Stimulated activated CD8-positive, alpha-beta memory T cell treated with anti-CD3 and anti-CD28 coated beads, Interleukin-12 subunit alpha, Interleukin-12 subunit beta, amount 100 ng/mL, for 24 hours (primary cell): ENCODE data around the gene EMC10.

Source experiments
- DNase-seq: peaks from one replicate; pipeline ENCODE4 v3.0.0-alpha.2; 2020; ENCODE audit errors: extremely low read depth

EMC10 gene

DNA sequence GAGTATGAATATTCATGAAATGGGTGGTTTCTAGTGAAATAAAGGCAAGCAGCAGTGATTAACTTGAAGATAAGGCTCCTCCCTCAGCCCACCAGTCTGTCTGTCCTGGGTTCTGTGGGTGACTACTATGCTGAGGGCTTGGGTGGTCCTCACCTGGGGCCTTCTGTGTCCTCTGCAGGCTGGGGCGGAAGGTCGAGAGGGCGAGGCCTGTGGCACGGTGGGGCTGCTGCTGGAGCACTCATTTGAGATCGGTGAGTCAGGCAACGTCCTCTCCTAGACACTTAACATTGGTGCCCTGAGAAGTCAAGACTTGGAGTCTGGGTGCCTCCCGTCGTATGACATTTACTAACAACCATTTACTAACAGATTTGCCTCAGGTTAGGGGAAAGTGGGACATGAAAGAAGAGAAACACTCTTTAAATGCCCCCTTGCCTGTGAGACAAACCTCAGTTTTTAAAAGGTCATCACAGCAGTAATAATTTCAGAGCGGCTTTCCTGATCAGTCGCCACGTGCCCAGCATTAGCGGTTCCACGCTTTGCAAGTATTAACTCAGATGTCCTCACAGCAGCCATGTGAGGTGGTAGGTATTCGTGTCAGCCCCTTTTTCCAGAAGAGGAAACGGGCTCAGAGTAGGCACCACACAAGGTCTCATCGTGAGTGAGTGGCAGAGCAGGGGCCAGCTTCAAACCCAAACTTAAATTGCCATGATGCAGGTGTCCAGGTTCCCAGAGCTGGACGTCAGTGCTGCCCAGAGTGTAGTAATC is 1.6 kb downstream of the EMC10 start:
- no peak for DNase-seq

DNA sequence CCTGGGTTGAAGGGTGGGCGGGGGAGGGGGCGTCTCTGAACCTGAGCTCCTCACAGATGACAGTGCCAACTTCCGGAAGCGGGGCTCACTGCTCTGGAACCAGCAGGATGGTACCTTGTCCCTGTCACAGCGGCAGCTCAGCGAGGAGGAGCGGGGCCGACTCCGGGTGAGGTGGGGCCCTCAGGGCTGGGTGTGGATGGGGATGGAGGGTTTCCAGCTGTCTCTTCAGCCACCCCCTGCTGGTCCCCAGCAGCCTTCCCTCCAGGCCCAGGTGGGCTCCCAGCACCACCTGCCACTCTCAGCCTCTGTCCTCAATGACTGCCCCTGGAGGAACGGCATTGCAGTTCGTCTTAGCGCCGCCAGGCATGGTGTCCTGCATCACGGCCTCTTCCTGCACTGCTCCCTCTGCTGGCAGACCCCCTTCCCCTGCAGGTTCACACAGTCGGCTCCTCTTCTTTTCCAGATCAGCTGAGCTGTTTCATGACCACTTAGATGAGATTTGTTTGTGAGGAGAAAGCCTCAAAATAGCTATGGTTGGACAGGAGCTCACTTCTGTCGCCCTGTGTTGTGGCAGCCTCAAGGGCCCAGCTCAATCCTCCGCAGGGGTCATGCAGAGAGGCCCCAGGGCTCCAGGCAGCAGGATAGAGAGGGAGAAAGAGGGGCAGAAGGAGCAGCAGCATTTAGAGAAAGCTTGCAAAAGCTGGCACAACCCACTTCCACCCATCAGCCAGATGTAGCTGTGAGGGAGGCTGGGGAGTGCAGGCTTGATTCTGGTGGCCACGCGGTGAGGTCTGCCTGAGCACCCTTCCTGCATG is 2.8 kb downstream of the EMC10 start:
- no peak for DNase-seq

DNA sequence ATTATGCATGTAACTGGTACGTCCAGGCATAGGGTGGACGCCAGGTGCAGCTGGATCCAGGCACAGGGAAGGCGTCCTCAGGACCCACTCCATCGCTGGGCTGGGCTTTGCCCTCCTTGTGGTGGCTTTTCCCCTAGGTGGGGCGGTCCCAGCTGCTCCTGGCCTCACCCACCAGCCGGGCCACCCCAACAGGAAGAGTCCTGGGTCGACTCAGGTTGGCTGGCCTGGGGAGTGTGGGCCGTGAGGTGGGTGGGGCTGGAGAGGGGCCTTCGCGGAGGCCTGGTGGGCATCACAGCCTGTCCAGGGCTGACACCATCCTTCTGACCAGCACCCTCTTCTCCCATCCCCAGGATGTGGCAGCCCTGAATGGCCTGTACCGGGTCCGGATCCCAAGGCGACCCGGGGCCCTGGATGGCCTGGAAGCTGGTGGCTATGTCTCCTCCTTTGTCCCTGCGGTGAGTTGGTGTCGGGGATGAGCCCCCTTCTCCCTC is 3.5 kb downstream of the EMC10 start:
- DNase-seq: no peak

DNA sequence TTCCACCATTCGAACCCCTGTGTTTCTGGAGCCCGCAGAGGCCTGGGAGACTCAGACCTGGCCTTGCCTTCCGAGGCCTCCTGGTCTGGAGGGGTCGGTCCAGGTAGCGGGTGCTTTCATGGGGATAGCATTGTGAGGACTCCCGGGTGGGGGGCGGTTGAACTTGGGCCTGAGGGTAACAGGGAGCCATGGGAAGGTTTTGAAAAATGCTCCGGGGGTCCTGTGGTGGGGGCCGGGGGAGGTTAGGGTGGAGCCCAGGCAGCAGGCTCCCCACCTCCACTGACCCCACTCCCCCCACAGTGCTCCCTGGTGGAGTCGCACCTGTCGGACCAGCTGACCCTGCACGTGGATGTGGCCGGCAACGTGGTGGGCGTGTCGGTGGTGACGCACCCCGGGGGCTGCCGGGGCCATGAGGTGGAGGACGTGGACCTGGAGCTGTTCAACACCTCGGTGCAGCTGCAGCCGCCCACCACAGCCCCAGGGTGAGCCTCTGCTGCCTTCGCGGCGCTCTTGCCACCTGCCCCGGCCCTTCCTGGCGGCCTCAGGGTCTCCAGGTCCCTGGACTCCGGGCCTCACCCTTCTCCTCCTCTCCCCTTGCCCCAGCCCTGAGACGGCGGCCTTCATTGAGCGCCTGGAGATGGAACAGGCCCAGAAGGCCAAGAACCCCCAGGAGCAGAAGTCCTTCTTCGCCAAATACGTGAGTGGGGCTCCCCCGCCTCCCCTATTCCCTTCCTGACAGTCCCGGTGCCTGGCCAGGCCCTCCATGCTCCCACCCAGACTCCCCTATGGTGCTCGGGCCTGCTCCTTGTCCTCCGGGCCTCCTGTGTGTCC is 4.2 kb downstream of the EMC10 start:
- no peak for DNase-seq

DNA sequence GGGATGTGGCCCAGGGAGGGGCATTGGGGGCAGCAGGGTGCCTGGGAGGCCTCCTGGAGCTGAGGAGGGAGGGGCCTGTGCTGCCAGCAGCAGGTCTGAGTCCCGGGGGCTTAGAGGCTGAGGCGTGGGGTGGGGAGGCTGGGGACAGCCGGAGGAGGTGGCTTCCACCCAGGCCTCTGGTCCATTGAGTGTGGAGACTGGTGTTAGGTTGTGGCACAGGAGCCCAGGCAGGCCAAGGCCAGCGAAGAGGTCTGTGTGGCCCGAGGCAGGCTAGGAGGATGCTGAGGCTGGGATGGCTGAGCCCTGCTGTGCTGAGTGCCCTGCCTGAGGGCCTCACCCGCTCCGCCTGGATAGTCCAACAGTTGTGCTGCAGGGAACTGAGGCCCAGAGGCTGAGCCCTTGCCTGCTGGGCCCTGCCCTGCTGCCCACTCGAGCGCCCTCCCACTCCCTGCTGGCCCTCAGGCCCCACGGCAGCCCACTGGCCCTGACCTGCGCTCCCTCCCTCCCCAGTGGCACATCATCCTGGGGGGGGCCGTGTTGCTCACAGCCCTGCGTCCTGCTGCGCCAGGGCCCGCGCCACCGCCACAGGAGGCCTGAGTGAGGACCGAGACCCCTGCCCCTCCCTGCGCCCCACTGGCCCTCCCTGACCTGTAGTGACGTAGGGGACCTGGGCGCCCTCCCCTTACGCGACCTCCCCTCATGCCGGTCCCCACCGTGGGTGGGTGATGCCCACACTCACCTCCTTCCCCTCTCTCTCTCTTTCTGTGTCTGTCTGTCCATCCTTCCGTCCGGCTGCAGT is 5.2 kb downstream of the EMC10 start:
- no peak for DNase-seq

DNA sequence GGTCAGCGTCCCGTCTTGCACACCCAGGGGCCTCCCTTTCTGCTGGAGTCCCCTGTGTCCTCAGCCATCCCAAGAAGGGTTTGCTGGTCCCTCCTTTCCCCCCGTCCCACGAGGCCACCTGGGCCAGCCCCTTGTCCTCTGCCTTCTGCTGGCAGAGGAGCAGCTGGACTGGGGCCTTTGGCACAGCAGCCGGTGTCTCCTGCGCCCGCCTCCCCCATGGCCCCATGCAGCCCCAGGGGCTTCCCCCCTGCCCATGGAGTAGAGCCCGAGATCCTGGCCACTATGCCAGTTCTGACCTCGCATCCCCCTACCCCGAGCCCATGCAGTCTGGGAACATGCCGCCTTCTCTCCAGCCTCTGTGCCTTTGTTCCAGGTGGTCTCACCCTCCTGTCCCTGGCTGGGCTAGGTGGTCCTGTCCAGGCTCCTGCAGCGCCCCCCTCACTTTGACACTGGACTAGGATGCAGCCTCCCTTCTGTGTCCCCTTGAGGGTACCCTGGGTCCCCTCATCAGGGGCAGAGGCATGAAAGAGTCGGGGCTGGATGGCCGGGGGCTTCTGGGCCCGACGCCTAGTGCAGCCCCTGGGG is 6.1 kb downstream of the EMC10 start:
- DNase-seq: no peak

DNA sequence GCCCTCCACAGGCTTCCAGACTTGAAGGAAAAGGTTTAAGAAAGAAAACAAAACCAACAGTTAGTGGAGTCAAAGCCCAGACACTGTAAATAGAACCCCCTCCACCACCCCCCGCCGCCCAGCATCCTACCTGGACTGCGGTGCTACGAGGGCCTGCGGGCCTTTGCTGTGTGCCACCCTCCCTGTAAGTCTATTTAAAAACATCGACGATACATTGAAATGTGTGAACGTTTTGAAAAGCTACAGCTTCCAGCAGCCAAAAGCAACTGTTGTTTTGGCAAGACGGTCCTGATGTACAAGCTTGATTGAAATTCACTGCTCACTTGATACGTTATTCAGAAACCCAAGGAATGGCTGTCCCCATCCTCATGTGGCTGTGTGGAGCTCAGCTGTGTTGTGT is 6.6 kb downstream of the EMC10 start:
- no peak for DNase-seq

DNA sequence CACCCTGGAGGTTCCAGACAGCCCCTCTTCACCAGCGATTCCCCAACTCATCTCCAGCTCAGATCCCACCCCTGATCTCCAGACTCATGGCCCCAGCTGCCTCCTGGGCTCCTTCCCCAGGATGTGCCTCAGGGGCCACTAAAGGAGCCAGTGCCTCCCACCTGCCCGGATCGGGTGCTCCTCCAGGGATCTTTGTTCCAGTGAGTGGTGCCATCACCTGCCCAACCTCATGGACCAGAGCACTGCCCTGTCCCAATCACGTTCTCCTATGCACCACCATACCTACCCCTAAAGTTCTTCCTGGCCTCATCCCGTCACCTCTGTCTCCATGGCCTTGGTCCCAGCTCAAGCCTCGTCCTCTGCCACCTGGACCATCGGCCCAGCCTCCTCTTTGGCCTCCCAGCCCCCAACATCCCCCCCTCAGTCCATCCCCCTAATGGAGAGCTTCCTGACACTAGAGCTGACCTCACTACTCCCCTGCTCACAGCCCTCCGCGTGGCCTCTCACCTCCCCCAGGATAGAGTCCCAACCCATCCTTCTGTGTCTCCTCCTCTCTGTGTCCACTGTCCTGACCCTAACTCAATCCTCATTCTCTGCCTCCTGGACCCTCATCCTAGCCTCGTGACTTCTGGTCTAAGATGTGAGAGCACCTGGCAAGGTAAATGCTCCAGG is 9.1 kb downstream of the EMC10 start:
- no peak for DNase-seq

DNA sequence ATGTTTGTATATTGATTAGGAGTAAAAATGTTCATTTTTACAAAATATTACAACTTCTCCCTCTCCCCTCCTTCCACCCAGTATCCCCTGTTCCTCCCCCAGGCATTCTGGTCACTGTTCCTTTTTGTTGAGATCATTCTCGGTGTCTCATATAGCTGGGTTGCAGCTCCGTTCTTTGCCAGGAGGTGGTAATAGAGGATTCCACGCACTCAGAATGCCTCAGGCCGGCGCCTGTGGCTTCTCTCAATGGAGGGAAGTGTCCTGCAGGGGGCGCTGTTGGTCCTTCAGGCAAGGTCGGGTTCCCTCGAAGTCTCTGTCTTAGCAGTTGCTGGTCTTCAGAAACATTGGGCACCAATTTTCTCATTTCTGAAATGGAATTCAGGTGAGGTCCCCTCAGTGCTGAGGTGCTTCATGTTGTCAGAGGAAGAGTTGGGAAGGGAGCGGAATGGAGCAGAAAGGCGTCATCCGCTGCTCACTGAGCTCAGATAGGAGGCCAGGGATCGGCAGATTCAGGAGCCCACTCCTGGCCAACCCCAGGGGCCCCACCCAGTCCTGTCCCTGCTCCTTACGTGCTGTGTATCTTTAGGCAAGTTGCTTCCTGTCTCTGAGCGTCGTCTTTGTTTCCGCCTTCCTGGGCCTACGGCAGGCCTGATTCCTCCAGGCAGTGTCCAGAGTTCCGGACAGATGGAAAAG is 10.7 kb downstream of the EMC10 start:
- peak; percentile 47 for DNase-seq

DNA sequence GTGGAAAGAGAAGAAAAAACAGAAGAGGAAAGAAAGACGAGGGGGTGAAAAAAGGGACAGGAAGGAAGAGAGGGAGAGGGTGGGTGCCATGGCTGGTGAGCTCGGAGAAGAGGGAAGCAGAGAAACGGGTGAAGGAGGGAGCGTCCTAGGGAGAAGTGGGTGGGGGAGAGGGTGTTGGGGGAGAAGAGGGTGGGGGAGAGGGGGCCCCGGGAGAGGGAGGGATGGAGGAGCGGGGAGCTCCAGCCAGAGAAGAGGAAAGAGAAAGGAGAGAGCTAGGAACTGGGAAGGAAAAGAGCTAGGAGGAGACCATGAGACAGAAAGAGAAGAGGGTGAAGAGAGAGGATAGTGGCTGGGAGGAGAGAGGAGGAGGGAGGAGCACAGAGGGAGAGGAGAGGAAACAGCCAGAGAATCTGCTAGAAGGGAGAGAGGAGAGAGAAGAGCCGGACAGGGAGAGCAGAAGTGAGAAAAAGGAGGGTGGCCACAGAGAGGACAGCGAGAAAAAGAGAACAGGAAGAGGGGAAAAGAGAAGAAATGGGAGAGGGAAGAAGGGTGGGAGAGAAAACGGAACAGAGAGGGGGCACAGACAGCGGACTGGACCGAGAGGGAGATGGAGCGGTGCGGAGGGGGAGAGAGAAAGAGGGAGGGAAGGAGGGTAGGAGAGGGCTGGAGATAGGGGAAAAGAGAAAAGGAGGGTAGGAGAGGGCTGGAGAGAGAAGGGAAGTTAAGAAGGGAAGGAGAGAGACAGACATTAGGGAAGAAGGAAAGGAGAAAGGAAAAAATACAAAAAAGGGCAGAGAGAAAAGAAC is 12.3 kb downstream of the EMC10 start:
- no peak for DNase-seq

DNA sequence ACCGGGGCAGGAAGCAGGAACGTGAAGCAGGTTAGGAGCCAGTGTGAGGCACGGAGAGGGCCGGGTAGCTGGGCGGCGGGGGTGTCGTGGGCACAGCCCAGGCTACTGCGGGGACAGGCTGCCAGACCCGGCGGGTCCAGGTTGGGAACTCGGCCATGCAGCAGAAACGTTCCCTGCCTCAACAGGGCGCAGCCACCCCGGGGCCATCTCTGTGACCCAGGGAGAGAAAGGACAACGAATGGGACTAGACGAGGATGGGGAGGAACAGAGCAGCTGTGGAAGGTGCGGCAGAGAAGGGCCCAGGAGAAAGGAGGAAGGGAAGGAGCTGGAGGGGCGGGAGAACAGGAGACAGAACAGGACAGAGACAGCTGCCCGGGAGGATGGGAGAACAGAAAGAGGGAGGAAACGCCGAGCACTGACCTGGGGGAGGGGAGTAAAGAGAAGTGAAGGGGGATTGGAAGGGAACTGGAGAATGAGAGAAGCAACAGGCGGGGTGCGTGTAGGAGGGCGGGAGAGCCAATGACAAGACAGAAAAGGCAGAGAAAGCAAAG is 13.2 kb downstream of the EMC10 start:
- no peak for DNase-seq

DNA sequence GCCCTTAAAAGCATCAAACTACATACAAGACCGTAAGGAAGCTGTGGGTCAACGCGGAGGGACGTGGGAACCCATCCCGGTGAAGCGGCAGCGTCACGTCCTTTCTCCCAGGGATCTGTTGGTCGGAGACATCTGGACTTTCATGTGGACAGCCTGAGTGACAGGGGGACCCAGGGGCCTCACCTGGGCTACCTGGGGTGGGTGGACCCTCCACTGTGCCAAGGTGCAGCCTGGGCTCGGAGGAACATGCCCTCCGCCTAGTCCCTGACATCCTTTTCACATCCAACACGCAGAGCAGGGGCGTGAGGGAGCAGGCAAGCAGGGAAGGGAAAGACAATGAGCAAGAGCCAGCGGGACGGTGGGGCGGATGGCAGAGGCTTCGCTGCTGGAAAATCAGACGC is 14.1 kb downstream of the EMC10 start:
- DNase-seq: no peak

DNA sequence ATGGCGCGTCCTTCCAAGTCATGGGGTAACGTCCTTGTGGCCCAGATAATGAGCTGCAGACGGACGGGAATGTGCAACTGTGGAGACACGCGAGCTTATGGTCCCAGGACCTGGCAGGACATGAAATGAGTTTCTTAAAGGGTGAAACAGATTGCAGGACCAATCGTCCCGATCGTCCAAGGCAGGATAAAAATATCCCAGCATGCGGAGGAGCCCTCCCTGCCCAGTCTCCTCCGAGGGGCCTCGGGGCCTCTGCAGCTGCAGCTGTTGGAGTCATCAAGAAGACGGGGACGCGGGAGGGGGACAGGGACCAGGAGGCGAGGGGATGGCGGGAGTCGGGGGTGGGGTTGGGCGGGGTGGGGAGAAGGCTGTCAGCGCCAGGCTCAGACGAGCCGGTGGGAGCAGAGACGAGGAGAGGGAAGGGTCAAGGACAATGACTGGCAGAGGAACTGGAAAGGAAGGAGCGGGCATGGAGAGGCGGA is 14.7 kb downstream of the EMC10 start:
- no peak for DNase-seq

DNA sequence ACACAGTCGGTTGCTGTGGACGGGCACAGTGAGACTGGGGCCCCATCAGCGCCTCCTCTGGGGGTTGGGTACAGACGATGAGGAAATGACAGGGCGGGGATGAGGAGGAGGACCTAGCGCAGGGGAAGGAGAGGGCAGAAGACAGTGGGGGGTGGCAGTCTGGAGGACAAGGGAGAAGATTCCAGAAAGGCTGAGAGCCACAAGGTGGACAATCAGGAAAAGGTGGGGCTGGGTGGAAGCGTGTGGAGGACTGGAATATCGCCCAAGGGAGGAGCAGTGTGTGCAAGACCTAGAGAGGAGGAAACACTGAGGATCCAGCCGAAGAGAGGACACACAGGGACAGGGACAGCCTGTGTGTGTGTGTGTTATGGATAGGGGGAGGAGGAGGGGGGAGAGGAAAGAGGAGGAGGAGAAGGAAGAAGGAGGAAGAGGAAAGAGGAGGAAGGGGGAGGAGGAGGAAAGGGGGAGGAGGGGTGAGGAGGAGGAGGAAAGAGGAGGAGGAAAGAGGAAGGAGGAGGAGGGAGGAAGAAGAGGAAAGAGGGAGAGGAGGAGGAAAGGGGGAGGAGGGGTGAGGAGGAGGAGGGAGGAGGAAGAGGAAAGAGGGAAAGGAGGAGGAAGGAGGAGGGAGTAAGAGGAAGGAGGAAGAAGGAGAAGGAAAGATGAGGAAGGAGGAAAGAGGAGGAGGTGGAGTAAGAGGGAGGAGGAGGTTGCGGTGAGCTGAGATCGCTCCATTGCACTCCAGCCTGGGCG is 16.2 kb downstream of the EMC10 start:
- no peak for DNase-seq

DNA sequence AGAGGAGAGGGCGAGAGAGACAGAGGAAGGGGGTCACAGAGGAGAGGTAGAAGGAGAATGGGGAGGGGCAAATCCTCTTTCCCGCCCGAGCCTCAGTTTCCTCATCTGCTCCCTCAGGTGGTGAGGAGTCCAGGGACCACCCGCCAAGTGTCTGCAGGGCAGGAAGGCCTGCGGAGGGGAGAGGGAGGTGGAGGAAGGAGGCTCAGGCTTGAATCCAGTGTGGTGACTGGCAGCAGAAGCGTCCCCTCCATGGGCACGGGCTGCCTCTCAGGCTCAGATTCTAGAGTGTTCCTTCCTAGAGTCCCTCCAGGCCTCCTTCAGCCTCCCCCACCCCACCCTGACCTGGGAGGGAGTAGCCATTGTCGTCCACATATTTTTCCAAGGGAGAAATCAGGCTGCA is 16.9 kb downstream of the EMC10 start:
- no peak for DNase-seq

DNA sequence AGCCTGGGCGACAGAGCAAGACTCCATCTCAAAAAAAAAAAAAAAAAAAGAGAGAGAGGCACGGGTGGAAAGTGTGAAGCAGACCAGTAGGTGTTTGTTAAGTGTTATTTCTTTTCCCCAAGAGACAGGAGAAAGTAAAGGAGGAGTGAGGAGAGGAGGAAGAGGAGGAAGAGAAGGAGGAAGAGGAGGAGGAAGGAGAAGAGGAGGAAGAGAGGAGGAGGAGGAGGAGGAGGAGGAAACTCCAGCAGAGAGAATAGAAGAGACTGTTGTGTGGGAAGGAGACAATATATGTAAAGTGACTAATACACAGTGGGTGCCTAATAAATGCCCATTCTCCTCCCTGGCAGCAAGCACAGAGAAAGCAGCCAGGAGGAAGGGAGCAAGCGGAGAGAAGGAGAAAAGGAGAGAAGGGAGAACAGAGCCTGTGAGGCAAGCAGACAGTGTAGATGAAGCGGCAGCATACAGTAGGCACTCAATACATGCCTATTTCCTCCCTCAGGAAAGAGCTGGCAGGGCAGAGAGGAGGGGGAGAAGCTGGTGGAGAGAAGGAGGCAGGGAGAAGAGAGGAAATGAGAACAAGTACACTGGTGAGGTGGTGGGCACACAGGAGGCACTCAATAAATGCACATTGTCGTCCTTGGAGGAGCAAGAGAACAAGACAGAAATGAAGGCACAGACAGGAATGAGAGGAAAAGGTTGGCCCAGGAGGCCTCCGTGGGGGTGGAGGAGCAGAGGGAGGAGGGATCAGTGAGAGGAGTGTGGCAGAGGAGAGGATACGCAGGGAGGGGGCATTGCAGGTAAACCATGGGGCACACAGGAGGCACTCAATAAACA is 18.1 kb downstream of the EMC10 start:
- DNase-seq: no peak

DNA sequence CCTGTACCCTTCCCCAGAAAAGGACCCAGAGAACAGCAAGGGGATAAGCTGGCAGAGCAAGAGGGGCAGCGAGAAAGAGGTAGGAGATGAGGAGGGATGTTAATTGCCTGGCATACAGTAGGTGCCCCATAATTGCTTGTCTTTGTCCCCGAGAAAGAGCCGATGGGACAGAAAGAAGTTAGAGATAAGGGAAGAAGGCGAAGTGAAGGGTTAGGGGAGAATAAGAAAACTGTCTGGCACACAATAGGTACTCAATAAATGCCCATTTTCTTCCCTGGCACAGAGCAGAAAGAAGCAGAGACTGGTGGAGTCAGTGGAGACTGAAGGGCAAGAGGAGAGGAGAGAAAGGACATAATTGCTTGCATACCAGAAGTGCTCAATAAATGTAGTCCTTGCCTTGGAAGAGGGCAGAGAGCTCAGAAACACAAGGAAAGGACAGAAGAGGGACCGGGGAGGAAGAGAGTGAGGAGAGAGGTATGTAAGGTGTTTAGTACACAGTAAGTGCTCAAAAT is 18.8 kb downstream of the EMC10 start:
- no peak for DNase-seq
